SK-N-SH (cell line): Measurements from ENCODE around the gene CAMK2N2.

Experiments used
- CHD2 ChIP-seq: fragments of 150-350 bp; IDR thresholded peaks from 2 replicates; pipeline ENCODE4 v1.6.1; 2018; ENCODE audit warnings: low read length; ENCODE audit not compliant: partially characterized antibody
- EP300 ChIP-seq, 2 experiments: IDR thresholded peaks; 2 replicates each; pipeline versions ENCODE4 v1.4.0 to v1.6.1; 2012; ENCODE audit warnings: borderline replicate concordance in 1 of 2, low read depth in 1 of 2, low read length in 1 of 2
- POLR2AphosphoS5 ChIP-seq: IDR thresholded peaks from 2 replicates; pipeline ENCODE4 v1.6.1; 2012; ENCODE audit warnings: low read depth, low read length
- REST ChIP-seq: IDR thresholded peaks from 2 replicates; pipeline ENCODE4 v1.6.1; 2012; ENCODE audit warnings: mild to moderate bottlenecking, low read depth, low read length, moderate library complexity
- RXRA ChIP-seq: IDR thresholded peaks from 2 replicates; pipeline ENCODE4 v1.4.0; 2012; ENCODE audit warnings: low read depth, mild to moderate bottlenecking, borderline replicate concordance
- SIN3A ChIP-seq: IDR thresholded peaks from 2 replicates; pipeline ENCODE4 v1.6.1; 2012; ENCODE audit warnings: low read depth, mild to moderate bottlenecking, low read length, moderate library complexity, borderline replicate concordance
- TAF1 ChIP-seq: IDR thresholded peaks from 2 replicates; pipeline ENCODE4 v1.6.1; 2012; ENCODE audit warnings: low read depth, mild to moderate bottlenecking, low read length, moderate library complexity, borderline replicate concordance
- ZBTB33 ChIP-seq: IDR thresholded peaks from 2 replicates; pipeline ENCODE4 v1.4.0; 2012; ENCODE audit warnings: low read depth, borderline replicate concordance
- TF ChIP-seq, protein P1 (sequence below): fragments of 200-600 bp; sonication (generic); IDR thresholded peaks from 2 replicates; pipeline ENCODE4 v1.6.1; 2017; ENCODE audit warnings: antibody characterized with exemption, mild to moderate bottlenecking, moderate library complexity
- TF ChIP-seq, protein P2 (sequence below): IDR thresholded peaks from 2 replicates; pipeline ENCODE4 v1.4.0; 2012; ENCODE audit warnings: low read depth

- TF ChIP-seq SIN3A, result no peak
- no peak for TF ChIP-seq RXRA
- no peak for TF ChIP-seq EP300 (IDR thresholded peaks at IDR 0.05; ENCODE audit: borderline replicate concordance in 1 of 2, low read depth in 1 of 2, low read length in 1 of 2)
- TF ChIP-seq, protein P1, sequence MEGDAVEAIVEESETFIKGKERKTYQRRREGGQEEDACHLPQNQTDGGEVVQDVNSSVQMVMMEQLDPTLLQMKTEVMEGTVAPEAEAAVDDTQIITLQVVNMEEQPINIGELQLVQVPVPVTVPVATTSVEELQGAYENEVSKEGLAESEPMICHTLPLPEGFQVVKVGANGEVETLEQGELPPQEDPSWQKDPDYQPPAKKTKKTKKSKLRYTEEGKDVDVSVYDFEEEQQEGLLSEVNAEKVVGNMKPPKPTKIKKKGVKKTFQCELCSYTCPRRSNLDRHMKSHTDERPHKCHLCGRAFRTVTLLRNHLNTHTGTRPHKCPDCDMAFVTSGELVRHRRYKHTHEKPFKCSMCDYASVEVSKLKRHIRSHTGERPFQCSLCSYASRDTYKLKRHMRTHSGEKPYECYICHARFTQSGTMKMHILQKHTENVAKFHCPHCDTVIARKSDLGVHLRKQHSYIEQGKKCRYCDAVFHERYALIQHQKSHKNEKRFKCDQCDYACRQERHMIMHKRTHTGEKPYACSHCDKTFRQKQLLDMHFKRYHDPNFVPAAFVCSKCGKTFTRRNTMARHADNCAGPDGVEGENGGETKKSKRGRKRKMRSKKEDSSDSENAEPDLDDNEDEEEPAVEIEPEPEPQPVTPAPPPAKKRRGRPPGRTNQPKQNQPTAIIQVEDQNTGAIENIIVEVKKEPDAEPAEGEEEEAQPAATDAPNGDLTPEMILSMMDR, result no peak
- no peak for TF ChIP-seq POLR2AphosphoS5
- TF ChIP-seq CHD2, result no peak
- TF ChIP-seq, protein P2, sequence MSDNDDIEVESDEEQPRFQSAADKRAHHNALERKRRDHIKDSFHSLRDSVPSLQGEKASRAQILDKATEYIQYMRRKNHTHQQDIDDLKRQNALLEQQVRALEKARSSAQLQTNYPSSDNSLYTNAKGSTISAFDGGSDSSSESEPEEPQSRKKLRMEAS, result no peak
- TF ChIP-seq TAF1, result no peak
- TF ChIP-seq ZBTB33, result no peak
- no peak for TF ChIP-seq REST
Measured at GRCh38 chr3:184260724-184261269, 556 bp downstream of the CAMK2N2 start.
